Ectodermal cell (in vitro differentiated cells): ENCODE data around the gene GPR155. TPM values are rescaled to one million over a fixed set of nuclear protein-coding genes. Genes with fewer than 3 reads are reported as not detected.

Experiments
- H3K27ac ChIP-seq: 2 replicates; pipeline ENCODE4 v1.7.0; 2013; ENCODE audit warnings: mild to moderate bottlenecking, low read depth, low read length; ENCODE audit not compliant: insufficient read depth, poor library complexity, severe bottlenecking
- H3K27me3 ChIP-seq: 2 replicates; pipeline ENCODE4 v1.7.0; 2013; ENCODE audit warnings: mild to moderate bottlenecking, low read length; ENCODE audit not compliant: insufficient read depth, control insufficient read depth, poor library complexity, severe bottlenecking
- H3K36me3 ChIP-seq: one replicate; pipeline ENCODE4 v1.7.0; 2013; ENCODE audit warnings: low read length; ENCODE audit not compliant: control insufficient read depth, insufficient read depth
- H3K4me1 ChIP-seq: one replicate; pipeline ENCODE4 v1.7.0; 2013; ENCODE audit warnings: low read length; ENCODE audit not compliant: control insufficient read depth, insufficient read depth
- H3K4me3 ChIP-seq: 2 replicates; pipeline ENCODE4 v1.7.0; 2013; ENCODE audit warnings: low read depth, low read length, control low read depth; ENCODE audit not compliant: insufficient read depth
- H3K9me3 ChIP-seq: 2 replicates; pipeline ENCODE4 v1.7.0; 2013; ENCODE audit warnings: mild to moderate bottlenecking, low read length, moderate library complexity; ENCODE audit not compliant: control insufficient read depth
- WGBS, 2 experiments: methylation state at CpG; one replicate each; pipeline ENCODE4 v1.1.7; 2013; ENCODE audit warnings: missing lambda C conversion rate in 2 of 2; 5-methylcytosine and 5-hydroxymethylcytosine counted together
- polyA plus RNA-seq, 4 experiments: library from polyadenylated mRNA; stranded (reverse); fragments of 50-300 nt; gene quantifications; one replicate each; pipeline ENCODE4 v1.2.3, GENCODE V29; 2013

Gene GPR155, protein sequence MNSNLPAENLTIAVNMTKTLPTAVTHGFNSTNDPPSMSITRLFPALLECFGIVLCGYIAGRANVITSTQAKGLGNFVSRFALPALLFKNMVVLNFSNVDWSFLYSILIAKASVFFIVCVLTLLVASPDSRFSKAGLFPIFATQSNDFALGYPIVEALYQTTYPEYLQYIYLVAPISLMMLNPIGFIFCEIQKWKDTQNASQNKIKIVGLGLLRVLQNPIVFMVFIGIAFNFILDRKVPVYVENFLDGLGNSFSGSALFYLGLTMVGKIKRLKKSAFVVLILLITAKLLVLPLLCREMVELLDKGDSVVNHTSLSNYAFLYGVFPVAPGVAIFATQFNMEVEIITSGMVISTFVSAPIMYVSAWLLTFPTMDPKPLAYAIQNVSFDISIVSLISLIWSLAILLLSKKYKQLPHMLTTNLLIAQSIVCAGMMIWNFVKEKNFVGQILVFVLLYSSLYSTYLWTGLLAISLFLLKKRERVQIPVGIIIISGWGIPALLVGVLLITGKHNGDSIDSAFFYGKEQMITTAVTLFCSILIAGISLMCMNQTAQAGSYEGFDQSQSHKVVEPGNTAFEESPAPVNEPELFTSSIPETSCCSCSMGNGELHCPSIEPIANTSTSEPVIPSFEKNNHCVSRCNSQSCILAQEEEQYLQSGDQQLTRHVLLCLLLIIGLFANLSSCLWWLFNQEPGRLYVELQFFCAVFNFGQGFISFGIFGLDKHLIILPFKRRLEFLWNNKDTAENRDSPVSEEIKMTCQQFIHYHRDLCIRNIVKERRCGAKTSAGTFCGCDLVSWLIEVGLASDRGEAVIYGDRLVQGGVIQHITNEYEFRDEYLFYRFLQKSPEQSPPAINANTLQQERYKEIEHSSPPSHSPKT
- 0.35 TPM for polyA plus RNA-seq (2013, experiment 1 of 4)
- polyA plus RNA-seq (2013, experiment 2 of 4) = 0.59 TPM
- 0.80 TPM for polyA plus RNA-seq (2013, experiment 3 of 4)
- 0.28 TPM for polyA plus RNA-seq (2013, experiment 4 of 4)

GRCh38 chr2:174486563-174487107 lies at the start of gene GPR155:
Gene GPR155, minus strand, starts transcription at chr2:174487029. Its CDS starts 5,073 bp downstream, at chr2:174481956.
- H3K27ac ChIP-seq = no peak within 1 kb of the TSS
- H3K27me3 ChIP-seq = peaks cover 31% of the 10 kb centered on the region
- 1% methylated on average over 41 to 42 of the region's 42 CpGs for WGBS, 2 experiments
- no peaks in the 10 kb centered on the region for H3K36me3 ChIP-seq
- no peaks in the 10 kb centered on the region for H3K4me1 ChIP-seq
- H3K9me3 ChIP-seq = no peaks in the 10 kb centered on the region
- H3K4me3 ChIP-seq = peak within 1 kb of the TSS; percentile 56

DNA sequence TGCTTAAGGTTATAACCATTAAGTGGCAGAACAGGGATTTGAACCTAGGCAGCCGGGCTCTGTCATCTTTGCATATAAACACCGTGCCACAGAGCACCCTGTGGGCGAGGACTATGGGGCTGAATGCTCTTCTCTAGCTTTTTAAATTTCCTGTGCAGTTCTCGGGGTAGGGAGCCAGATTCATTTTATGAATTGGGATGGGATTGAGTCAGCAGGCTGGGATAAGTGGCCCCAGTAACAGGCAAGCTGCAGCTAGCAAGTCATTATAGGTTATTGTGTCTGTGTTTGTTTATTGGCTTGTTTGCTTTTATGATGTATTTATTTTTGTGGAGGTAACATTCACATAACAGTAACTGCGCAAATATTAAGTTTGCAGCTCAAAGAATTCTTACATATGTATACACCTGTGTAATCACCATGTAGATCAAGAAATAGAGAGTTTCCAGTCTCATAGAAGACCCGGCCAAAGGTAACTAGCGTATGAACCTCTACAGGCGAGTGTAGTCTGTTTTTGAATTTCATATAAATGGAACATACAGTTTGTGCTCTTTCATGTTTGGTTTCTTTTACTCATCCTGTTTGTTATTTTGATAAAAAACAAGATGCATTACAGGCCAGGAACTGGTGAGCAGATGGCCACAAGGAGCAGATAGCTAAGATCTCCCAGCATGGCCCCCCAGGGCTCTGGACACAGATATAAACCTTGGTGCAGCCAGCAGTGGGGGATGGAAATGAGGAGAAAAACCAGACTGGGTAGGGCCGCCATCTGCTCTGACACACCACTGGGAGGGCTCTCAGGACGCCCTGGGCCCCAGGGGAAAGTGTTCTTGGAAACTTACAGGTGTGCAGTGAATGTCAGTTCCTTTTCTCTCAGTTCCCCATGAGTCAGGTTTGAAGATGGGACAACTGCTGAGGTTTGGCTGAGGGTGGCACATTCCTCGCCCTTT lies 49.2 kb upstream of the GPR155 start:
- WGBS, 2 experiments = 88 to 92% methylated on average over 10 to 11 of the region's 11 CpGs
- no peak overlapping the region for H3K27ac ChIP-seq
- no peaks in the 10 kb centered on the region for H3K36me3 ChIP-seq
- no peak overlapping the region for H3K4me3 ChIP-seq
- no peaks in the 10 kb centered on the region for H3K9me3 ChIP-seq
- H3K4me1 ChIP-seq = no peaks in the 10 kb centered on the region
- no peaks in the 10 kb centered on the region for H3K27me3 ChIP-seq

DNA sequence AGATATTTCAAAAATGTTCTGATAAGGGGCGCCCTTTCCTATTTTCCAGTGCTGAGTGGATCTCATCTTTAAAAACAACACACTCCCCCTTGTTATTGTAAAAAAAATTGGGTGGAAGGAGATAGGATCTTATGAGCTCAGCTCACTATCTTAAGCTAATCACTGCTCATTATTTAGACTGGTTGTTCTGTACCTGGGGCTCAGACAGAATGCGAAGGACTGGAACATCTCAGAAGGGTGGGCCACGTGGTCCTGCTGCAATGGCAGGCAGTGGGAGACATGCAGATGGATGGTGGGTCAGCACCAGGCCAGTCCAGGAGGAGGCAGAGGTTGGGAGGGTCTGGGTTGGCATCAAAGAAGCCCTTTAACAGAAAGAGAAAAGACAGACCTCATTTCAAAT lies 48.3 kb upstream of the GPR155 start:
- no peak overlapping the region for H3K4me3 ChIP-seq
- no peak overlapping the region for H3K27ac ChIP-seq
- WGBS, 2 experiments = 88 to 99% methylated on average over 2 of the region's 3 CpGs
- no peaks in the 10 kb centered on the region for H3K4me1 ChIP-seq
- no peaks in the 10 kb centered on the region for H3K9me3 ChIP-seq
- no peaks in the 10 kb centered on the region for H3K27me3 ChIP-seq
- H3K36me3 ChIP-seq = no peaks in the 10 kb centered on the region

GRCh38 chr2:174529916-174530315 lies 43.1 kb upstream of the GPR155 start:
- no peaks in the 10 kb centered on the region for H3K36me3 ChIP-seq
- no peaks in the 10 kb centered on the region for H3K9me3 ChIP-seq
- no peak overlapping the region for H3K27ac ChIP-seq
- no peak overlapping the region for H3K4me3 ChIP-seq
- H3K27me3 ChIP-seq = no peaks in the 10 kb centered on the region
- 92 to 96% methylated on average over 4 of the region's 4 CpGs for WGBS, 2 experiments
- H3K4me1 ChIP-seq = no peaks in the 10 kb centered on the region

- Histone ChIP-seq H3K27me3 (no peaks in the 10 kb centered on the region), H3K27ac (no peak overlapping the region), H3K4me1 (no peaks in the 10 kb centered on the region), H3K9me3 (no peaks in the 10 kb centered on the region), H3K36me3 (no peaks in the 10 kb centered on the region), H3K4me3 (no peak overlapping the region)
- WGBS, 2 experiments = 90 to 97% methylated on average over 1 to 2 of the region's 3 CpGs
These were observed 41.1 kb upstream of the GPR155 start for GRCh38 chr2:174527959-174528358.

DNA sequence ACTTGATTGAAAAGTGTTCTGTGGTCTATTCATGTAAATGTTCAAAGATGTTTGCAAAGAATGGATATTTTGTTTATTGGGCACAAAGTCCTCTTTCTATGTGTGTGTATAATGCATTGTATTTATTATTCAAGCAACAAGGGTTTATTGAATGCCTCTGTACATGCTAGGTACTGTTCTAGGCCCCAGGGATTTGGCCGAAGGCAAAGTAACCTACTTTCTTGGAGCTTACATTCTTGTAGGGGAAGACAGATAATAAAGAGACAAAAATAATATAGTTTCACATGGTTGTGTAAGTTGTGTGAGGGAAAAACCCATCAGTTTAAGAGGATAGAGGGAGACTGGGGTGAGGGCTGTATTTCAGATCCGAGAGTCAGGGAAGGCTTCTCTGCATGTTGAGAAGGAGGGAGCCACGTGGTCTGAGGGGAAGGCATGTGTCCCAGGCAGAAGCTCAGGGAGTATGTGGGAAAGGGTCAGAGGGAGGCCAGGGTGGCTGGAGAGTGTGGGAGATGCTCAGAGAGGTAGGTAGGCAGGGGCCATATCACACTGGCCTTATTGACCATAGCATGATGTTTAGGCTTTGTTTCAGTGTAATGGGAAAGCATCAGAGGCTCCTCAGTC lies 40.4 kb upstream of the GPR155 start:
- no peaks in the 10 kb centered on the region for H3K4me1 ChIP-seq
- WGBS, 2 experiments = 90 to 94% methylated on average over 3 of the region's 3 CpGs

DNA sequence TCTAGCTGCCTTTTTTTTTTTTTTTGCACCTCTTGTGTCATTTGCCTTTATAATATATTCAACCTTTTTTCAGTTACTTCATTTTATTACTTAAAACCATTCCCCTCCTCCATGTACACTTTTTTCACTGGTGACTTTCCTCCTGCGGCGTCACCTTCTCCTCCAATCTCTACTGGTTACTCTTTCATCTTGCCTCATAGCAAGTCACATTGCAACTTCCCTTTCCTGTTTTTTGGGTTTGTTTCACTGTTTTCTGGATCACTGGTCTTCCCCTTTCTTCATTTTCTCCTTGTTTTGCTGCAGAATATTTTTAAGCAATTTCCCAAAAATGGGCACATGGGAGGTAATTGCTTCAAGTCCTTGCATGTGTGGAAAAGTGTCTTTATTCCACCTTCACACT lies 37.7 kb upstream of the GPR155 start:
- no peaks in the 10 kb centered on the region for H3K4me1 ChIP-seq
- 95 to 97% methylated on average over 2 of the region's 2 CpGs for WGBS, 2 experiments
- no peaks in the 10 kb centered on the region for H3K9me3 ChIP-seq
- H3K27me3 ChIP-seq = no peaks in the 10 kb centered on the region
- no peak overlapping the region for H3K4me3 ChIP-seq
- H3K36me3 ChIP-seq = no peaks in the 10 kb centered on the region
- no peak overlapping the region for H3K27ac ChIP-seq

More for the DNA sequence above, 40.4 kb upstream of the GPR155 start:
- no peak overlapping the region for H3K4me3 ChIP-seq
- no peak overlapping the region for H3K27ac ChIP-seq
- no peaks in the 10 kb centered on the region for H3K36me3 ChIP-seq
- H3K27me3 ChIP-seq = no peaks in the 10 kb centered on the region
- no peaks in the 10 kb centered on the region for H3K9me3 ChIP-seq

DNA sequence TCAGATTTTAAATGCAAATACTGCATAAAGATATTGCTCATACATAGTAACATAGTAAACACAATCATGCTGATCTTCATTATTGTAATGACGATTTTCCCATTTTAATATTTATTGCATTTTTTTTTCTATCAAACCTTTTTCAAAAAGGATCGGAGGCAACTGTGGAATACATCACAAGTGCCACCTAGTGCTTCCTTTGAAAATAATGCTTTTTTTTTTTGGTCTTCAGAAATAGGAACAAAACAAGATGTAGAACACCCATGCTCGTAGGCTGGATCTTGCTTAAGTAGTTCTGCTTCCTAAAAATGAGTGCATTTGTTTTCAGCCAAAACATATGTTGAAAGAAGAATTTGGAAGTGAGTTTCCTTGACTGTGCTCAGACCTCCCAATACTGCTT lies 35.7 kb upstream of the GPR155 start:
- Histone ChIP-seq H3K36me3 (no peaks in the 10 kb centered on the region), H3K27me3 (no peaks in the 10 kb centered on the region), H3K27ac (no peak overlapping the region), H3K4me1 (no peaks in the 10 kb centered on the region), H3K9me3 (no peaks in the 10 kb centered on the region), H3K4me3 (no peak overlapping the region)
- 84% methylated on average over 3 of the region's 3 CpGs for WGBS, 2 experiments

GRCh38 chr2:174518395-174518794 lies 31.6 kb upstream of the GPR155 start:
- no peak overlapping the region for H3K4me3 ChIP-seq
- H3K36me3 ChIP-seq = no peaks in the 10 kb centered on the region
- no peak overlapping the region for H3K27ac ChIP-seq
- no peaks in the 10 kb centered on the region for H3K27me3 ChIP-seq
- no peaks in the 10 kb centered on the region for H3K4me1 ChIP-seq
- no peaks in the 10 kb centered on the region for H3K9me3 ChIP-seq
- 85 to 96% methylated on average over 2 of the region's 2 CpGs for WGBS, 2 experiments
